HG03558 (cell line): ENCODE measurements around the gene ATOH8.

Source experiments
- ATAC-seq: cut with Tn5 transposase; IDR thresholded peaks from one replicate; pipeline ENCODE4 v1.9.1; 2021; ENCODE audit warnings: moderate number of reproducible peaks; ENCODE audit not compliant: unreplicated experiment; ENCODE audit errors: extremely low read depth

ATOH8 gene

DNA sequence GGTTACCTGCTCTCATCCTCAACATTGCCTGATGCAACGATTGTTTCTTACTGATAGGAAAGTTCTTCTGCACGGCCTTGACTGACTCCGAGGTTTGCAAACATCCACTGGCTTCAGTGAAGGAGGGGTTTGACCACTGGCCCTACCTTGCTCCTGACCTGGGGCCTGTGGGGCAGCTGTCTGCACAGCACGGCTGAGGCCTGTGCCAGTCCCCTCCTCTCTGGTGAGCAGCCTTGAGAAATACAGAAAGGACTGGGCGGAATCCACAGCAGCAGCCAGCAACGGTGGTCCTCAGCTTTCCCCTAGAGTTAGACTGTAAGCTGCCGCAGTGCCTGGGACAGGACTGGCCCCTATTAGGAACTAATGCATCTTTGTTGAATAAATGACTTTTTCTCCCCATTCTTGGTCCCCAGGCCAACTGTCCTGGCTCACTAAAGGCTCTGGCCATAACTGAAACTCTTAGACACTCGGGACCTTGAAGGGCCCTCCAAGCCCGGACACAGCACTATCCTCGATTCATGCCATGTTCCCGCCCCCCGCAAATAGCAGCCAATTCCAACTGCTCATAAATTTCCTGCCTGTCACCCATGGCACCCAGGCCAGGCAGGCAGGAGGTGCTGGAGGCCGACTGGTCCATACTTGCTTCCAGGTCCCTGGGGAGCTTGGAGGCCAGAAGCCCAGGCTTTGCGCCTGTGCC is 26.7 kb downstream of the ATOH8 start:
- no peak for ATAC-seq

- ATAC-seq, result no peak
Observed at GRCh38 chr2:85781013-85781332, 27.2 kb downstream of the ATOH8 start.

- ATAC-seq, result no peak
Observed at GRCh38 chr2:85783796-85784195, 30.0 kb downstream of the ATOH8 start.

DNA sequence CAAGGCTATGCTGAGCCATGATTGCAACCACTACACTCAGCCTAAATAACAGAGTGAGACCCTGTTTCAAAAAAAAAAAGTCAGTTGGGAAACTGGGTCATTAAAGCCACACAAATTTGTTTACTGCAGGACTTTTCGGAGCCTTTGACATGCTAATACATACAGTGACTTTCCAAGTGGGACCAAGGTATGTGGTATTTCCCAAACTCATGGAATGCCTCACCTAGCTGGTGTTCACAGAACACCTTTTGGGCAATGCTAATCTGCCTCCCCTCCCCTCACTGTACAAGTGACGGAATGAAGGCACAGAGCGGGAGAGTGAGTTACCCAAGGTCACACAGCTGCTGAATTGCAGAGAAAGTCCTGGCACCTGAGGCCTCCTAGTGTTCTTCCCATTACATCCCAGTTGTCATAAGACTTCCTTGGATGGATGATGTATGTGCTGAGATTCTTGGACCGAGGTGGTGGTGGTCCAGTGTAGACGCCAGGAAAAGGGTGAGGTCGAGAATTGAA is 30.7 kb downstream of the ATOH8 start:
- no peak for ATAC-seq

- ATAC-seq, result no peak
Observed at GRCh38 chr2:85785027-85785822, 31.4 kb downstream of the ATOH8 start.

GRCh38 chr2:85785871-85786270 is 32.1 kb downstream of the ATOH8 start:
- no peak for ATAC-seq

- no peak for ATAC-seq
Observed at GRCh38 chr2:85786444-85786843, 32.7 kb downstream of the ATOH8 start.

DNA sequence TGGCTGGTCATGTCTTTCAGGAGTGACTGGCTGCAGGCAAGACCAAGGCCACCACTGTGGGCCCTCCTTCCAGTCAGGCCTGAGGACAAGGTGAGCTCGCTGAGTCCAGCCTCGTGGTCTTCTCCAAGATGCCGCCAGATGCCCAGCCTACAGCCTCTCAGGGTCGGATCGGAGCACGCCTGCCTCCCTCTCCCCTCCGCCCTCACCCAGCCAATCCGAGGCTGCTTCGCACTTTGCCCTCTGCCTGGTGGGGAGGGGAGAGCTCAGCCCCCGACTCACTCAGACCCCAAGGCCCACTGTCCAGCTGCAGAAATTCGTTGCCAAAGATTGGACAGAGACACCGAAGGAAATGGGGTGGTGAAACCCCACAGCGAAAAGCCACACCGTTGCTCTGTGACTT is 33.1 kb downstream of the ATOH8 start:
- no peak for ATAC-seq

DNA sequence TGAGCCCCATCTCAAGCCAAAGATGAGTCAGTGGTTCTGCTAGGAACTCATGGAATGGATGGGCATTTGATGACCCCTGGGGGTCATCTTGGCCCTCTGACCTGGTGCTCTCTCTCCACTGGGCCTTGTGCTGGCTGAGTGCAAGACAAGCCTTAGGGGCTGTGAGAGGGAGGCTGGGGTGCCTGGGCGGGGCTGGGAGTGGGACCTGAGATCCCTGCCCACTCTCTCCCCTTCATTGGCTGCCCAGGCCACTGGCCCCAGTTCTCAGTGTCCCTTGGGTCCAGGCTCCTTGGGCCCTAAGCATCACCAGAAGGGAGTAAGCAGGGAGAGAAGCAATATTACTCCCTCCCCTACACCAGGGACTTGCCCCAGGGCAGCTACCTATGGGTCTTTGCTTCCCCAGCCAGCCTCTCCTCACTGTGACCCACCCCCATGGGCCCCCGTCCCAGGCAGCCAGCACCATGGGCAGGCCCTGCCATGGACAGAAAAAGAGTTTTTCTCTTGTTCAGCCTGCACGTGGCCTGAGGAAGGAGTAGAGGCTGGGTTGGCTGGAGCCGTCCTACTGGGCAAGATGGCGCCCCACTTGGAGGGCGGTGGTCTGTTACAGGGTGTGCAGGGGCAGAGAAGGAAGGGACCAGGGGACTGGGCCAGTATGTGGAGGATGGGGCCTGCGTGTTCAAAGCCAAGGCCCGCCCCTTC is 33.6 kb downstream of the ATOH8 start:
- ATAC-seq, result no peak

DNA sequence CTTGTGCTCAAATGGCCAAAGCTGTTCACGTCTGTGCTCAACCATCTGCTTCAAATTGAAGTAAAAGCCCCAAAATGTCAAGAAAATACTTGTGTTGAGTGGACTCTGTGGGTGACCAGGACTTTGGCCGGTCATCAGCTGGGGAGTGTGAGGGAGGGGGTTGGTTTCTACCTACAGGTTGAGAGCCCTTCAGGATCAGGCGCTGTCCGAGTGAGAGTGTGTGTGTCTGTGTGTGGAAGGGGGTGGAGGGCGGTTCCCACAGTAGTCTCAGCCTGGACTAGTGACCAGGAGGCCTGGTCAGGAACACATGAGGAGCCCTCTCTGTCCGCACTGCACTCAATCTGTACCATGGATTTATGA is 34.2 kb downstream of the ATOH8 start:
- ATAC-seq, result no peak

DNA sequence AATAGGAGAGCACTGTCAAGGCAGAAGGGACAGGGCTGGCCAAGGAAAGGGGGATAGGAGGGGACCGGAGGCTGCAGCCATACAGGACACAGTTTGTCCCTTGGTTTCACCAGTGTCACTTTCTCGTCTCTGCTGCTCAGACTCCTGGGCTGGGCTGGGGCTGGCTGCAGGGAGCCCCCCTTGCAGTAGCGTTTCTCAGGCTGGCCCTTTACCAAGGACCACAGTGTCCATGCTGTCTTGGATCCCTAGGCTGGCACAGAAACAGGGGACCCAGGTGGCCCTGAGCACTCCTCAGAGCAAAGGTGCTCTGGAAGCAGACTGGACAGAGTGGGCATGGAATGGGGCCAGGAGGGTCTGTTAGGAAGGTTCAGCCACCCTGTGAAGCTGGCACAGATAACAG is 34.8 kb downstream of the ATOH8 start:
- no peak for ATAC-seq

DNA sequence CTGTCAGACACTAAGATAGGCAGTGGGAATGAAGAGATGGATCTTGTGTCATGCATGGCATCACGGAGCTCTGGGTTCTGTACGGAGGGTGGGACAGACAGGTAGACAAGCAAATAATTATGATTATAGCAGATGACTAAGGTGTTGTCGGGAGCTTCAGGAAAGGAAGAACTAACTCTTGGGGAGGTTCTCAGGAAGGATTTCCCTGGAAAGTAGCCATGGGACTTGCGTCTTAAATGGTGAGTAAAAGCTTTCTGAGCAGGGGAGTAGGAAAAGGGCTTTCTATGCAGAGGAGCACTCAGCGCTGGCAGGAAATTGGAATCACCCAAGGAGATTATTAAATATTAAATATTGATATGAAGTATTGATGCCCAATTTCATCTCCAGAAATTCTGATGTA is 35.5 kb downstream of the ATOH8 start:
- ATAC-seq, result no peak

DNA sequence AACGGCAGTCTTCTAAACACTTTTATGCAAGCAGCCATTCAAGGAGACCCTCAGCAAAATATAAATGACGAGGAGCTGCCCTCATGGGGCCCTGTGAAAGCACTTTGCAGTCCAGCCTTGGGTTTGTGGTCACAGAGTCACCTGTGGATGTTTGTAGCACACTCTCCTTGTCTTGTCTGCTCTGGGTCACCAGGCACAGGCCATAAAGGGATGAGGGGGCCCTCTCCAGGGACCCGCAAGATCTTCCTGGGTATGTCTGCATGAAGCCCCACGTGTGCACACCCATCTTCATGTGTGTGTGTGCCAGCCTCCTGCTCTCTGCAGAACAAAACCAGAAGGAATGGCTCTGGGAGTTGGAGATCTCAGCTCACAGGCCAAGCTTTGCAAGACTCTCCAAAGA is 36.2 kb downstream of the ATOH8 start:
- no peak for ATAC-seq

DNA sequence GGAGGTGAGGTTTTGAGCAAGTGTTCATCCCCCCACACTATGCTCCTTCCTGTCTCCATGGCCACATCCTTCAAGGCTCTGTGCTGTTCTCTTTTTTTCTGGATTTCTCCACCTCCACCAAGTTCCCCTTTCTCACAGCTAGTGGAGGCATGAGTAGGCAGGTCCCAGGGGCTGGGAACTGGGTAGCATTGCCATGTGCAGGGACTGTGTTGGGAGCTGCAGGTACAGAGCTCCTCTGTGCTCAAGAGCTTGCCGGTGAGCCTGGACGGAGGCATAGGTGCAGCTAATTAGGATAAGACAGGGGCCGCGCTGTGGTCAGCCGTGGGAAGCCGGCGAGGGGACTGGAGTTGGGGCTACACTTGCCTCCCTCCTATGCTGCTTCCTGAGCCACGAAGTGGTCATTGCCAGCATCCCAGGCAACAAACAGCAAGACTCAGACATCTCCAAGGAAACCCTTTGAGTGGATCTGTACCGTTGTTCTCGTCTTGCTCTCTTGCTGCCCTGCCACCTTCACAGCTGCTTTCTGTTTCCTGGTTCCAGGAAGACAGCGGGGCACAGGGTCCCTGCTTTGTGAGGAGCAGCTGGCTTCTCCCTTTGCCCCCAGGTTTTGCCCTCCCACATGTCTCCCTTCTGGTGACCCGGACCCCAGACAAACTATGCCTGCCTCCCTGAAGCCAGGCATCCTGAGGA is 36.9 kb downstream of the ATOH8 start:
- ATAC-seq, result no peak

DNA sequence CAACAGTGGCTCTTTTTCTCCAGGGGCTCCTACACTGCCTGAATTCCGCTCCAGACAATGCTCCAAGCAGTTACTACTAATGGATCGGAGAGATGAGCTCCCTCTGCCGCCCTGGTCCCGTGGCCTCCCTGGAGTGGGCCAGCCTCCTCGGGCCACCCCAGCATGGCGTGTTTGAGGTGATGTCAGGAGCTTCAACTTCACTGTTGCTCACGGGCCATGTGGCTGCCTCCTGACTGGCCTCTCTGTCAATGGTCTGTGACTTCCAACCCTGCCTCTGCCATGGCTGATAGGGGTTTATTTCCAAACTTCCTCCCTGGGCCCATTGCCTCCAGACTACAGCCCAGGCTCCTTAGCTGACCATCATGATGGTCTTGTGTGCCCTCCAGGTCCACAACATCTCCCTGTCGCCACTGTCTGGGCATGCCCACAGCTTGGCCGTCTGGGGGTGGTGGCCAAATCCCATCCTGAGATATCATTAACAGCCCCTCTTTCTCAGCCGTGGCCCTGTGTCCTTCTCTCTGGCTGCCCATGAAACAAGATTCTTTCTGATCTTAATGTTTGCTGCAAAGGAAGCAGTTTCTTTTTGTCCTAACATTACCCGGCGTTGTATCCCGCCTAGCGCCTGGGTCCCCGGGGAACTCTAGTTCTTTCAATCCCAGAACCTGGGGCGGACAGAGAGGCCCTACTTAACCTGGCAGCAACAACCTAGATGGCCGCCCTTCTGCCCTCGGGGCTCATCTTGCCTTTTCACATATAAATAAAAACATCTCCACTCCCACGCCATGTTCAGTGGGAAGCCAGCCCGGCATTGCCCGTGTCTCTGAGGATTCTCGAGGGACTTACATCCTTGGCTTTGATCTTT is 38.1 kb downstream of the ATOH8 start:
- no peak for ATAC-seq

- ATAC-seq, result no peak
Observed at GRCh38 chr2:85792783-85793441, 39.1 kb downstream of the ATOH8 start.

DNA sequence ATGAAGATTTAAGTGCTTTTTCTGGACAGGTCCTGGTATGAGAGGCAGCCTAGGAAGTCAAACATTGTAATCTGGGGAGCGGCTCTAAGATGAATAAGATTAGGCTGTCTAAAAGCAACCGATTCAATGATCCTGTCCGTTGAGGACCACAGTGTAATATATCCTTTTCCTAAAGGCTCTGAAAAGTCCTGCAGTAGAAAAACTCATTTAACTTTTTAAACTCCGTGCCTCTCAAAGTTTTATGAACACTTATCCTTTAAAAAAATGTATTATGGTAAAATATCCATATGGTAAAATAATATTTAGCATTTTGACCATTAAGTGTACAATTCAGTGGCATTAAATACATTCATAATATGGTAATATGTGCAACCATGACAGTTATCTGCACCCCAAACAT is 39.8 kb downstream of the ATOH8 start:
- ATAC-seq, result no peak

GRCh38 chr2:85794038-85794441 is 40.2 kb downstream of the ATOH8 start:
- no peak for ATAC-seq

DNA sequence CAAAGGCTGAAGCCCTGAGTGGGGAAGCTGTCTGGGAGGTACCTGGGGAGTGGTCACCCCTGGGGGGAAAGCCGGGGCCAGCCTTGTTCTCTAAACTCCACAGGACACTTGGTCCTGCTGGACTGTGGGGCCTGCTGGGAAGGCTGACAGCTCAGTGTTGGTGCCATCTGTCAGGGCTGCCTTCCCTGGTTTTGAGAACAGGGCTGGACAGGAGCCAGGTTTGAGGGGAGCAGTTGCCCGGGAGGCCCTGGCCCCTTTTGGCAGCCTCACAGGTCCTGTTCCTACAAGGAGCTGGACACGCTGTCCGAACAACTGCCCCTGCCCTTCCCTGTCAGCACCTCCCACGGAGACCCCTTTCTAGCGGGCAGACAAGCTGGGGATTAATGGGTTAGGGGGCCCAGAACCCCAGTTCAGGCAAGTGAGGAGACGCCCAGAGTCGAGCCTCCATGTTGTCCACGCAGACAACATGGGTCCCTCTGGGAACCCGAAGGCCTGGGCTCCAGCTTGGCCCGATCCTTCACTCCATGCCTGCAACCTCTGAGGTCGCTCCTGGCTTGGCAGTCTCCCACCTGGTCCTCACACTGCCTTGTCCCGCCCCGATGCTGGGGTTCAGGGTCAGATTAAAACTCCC is 40.8 kb downstream of the ATOH8 start:
- ATAC-seq, result no peak
